GM23338 (cell line): Measurements from ENCODE around the gene SLC12A3. TPM values are rescaled to one million over a fixed set of nuclear protein-coding genes. Genes with fewer than 3 reads are reported as not detected.

Experiments
- ATAC-seq: fragments of 200-7000 bp; cut with Tn5 transposase; 3 replicates; pipeline ENCODE4 v1.9.1; 2020
- DNase-seq: peaks from one replicate; pipeline ENCODE4 v3.0.0-alpha.2; 2015; ENCODE audit warnings: low spot score
- H2AFZ ChIP-seq: fragments of 200-600 bp; sonication (generic); 2 replicates; pipeline ENCODE4 v1.8.0; 2016; ENCODE audit warnings: antibody characterized with exemption, mild to moderate bottlenecking, moderate library complexity
- H3F3A ChIP-seq: fragments of 200-600 bp; sonication (generic); replicated peaks from 2 replicates; pipeline ENCODE4 v1.8.0; 2017; ENCODE audit warnings: antibody characterized with exemption, mixed run types, low read depth
- H3K27ac ChIP-seq: fragments of 200-600 bp; sonication (generic); 2 replicates; pipeline ENCODE4 v1.6.1; 2016; ENCODE audit warnings: low read depth
- H3K27me3 ChIP-seq: fragments of 200-600 bp; sonication (generic); 2 replicates; pipeline ENCODE4 v1.8.0; 2016; ENCODE audit warnings: mild to moderate bottlenecking, mixed run types, moderate library complexity; ENCODE audit not compliant: insufficient read depth
- H3K36me3 ChIP-seq: fragments of 200-600 bp; sonication (generic); 2 replicates; pipeline ENCODE4 v1.8.0; 2016; ENCODE audit warnings: mild to moderate bottlenecking; ENCODE audit not compliant: insufficient read depth
- H3K4me1 ChIP-seq: fragments of 200-600 bp; sonication (generic); 2 replicates; pipeline ENCODE4 v1.8.0; 2016; ENCODE audit warnings: mild to moderate bottlenecking, moderate library complexity; ENCODE audit not compliant: insufficient read depth
- H3K4me2 ChIP-seq: fragments of 200-600 bp; sonication (generic); 2 replicates; pipeline ENCODE4 v1.7.1; 2017; ENCODE audit warnings: mixed run types
- H3K4me3 ChIP-seq: fragments of 200-600 bp; sonication (generic); 2 replicates; pipeline ENCODE4 v1.6.1; 2016; ENCODE audit warnings: mixed run types
- H3K79me2 ChIP-seq: fragments of 200-600 bp; sonication (generic); replicated peaks from 2 replicates; pipeline ENCODE4 v1.8.0; 2017; ENCODE audit warnings: mild to moderate bottlenecking; ENCODE audit not compliant: insufficient read depth
- H3K9me2 ChIP-seq: fragments of 200-600 bp; sonication (generic); 2 replicates; pipeline ENCODE4 v1.8.0; 2017; ENCODE audit not compliant: insufficient read depth
- H4K20me1 ChIP-seq: fragments of 200-600 bp; sonication (generic); replicated peaks from 2 replicates; pipeline ENCODE4 v1.8.0; 2017; ENCODE audit warnings: mild to moderate bottlenecking; ENCODE audit not compliant: insufficient read depth
- H3K27ac Mint-ChIP-seq: 2 replicates; pipeline ENCODE4 v1.8.0; 2020; ENCODE audit warnings: inconsistent platforms, mild to moderate bottlenecking, moderate library complexity, mixed read lengths
- H3K27me3 Mint-ChIP-seq: 3 replicates; pipeline ENCODE4 v1.8.0; 2022; ENCODE audit warnings: low read depth, mild to moderate bottlenecking, moderate library complexity, mixed read lengths, inconsistent platforms; ENCODE audit not compliant: insufficient read depth, poor library complexity
- H3K36me3 Mint-ChIP-seq: 3 replicates; pipeline ENCODE4 v1.8.0; 2021; ENCODE audit warnings: low read depth, mild to moderate bottlenecking, inconsistent platforms, moderate library complexity, mixed read lengths
- H3K4me1 Mint-ChIP-seq: 3 replicates; pipeline ENCODE4 v1.8.0; 2020; ENCODE audit warnings: mild to moderate bottlenecking, inconsistent platforms, mixed read lengths
- H3K4me3 Mint-ChIP-seq: 3 replicates; pipeline ENCODE4 v1.8.0; 2021; ENCODE audit warnings: moderate library complexity, mild to moderate bottlenecking, inconsistent platforms, mixed read lengths
- H3K9me3 Mint-ChIP-seq: 3 replicates; pipeline ENCODE4 v1.8.0; 2020; ENCODE audit warnings: moderate library complexity, mild to moderate bottlenecking, inconsistent platforms, mixed read lengths
- CREB1 ChIP-seq: fragments of 250-450 bp; sonication (Bioruptor Pico); IDR thresholded peaks from 2 replicates; pipeline ENCODE4 v1.5.0; 2020; ENCODE audit warnings: low read depth, mild to moderate bottlenecking, moderate library complexity
- EZH2 ChIP-seq: fragments of 200-600 bp; sonication (generic); IDR thresholded peaks from one replicate; pipeline ENCODE4 v1.8.0; 2017; ENCODE audit warnings: antibody characterized with exemption, mild to moderate bottlenecking, low read depth; ENCODE audit not compliant: unreplicated experiment
- EZH2phosphoT487 ChIP-seq: fragments of 200-600 bp; sonication (generic); IDR thresholded peaks from one replicate; pipeline ENCODE4 v1.8.1; 2018; ENCODE audit warnings: antibody characterized with exemption; ENCODE audit not compliant: unreplicated experiment
- JUNB ChIP-seq: IDR thresholded peaks from one replicate; pipeline ENCODE4 v1.6.1; 2016; ENCODE audit warnings: antibody characterized with exemption; ENCODE audit not compliant: unreplicated experiment
- NANOG ChIP-seq: IDR thresholded peaks from 2 replicates; pipeline ENCODE4 v1.6.1; 2016; ENCODE audit warnings: antibody characterized with exemption, borderline replicate concordance
- POLR2AphosphoS5 ChIP-seq: IDR thresholded peaks from 2 replicates; pipeline ENCODE4 v1.6.1; 2016; ENCODE audit warnings: antibody characterized with exemption, low read depth
- STAT1 ChIP-seq: IDR thresholded peaks from one replicate; pipeline ENCODE4 v1.6.1; 2016; ENCODE audit warnings: antibody characterized with exemption; ENCODE audit not compliant: unreplicated experiment
- ZNF114 ChIP-seq: fragments of 250-450 bp; sonication (Bioruptor Pico); IDR thresholded peaks from 2 replicates; pipeline ENCODE4 v1.5.0; 2020; ENCODE audit warnings: mild to moderate bottlenecking, moderate library complexity
- ZNF331 ChIP-seq: fragments of 250-450 bp; sonication (Bioruptor Pico); IDR thresholded peaks from 2 replicates; pipeline ENCODE4 v1.5.0; 2020; ENCODE audit warnings: low read depth, mild to moderate bottlenecking, moderate library complexity
- polyA plus RNA-seq: library from polyadenylated mRNA; unstranded; fragments of >200 nt; fragmentation: Nextera tagmentation; extraction: Ambion mirVana; gene quantifications from 2 replicates; pipeline ENCODE4 v1.2.1, GENCODE V29; 2016
- total RNA-seq: library from RNA; depleted of rRNA; stranded (reverse); fragments of >200 nt; shearing (Covaris generic); gene quantifications from 2 replicates; pipeline ENCODE4 v1.2.3, GENCODE V29; 2014
- TF ChIP-seq, protein P1 (sequence below): fragments of 250-450 bp; sonication (Bioruptor Pico); IDR thresholded peaks from 2 replicates; pipeline ENCODE4 v1.5.0; 2020; ENCODE audit warnings: mild to moderate bottlenecking, moderate library complexity
- TF ChIP-seq, protein P2 (sequence below), 2 experiments: fragments of 200-600 bp in 1 of 2; sonication (generic) in 1 of 2; conservative IDR thresholded peaks; 2 replicates each; pipeline versions ENCODE4 v1.5.1 to v1.6.1; 2016 to 2017; ENCODE audit warnings: antibody characterized with exemption in 2 of 2, low read depth in 2 of 2, mild to moderate bottlenecking in 2 of 2, moderate library complexity in 1 of 2
- TF ChIP-seq, protein P3 (sequence below): IDR thresholded peaks from one replicate; pipeline ENCODE4 v1.6.1; 2018; ENCODE audit warnings: antibody characterized with exemption; ENCODE audit not compliant: unreplicated experiment
- TF ChIP-seq, protein P4 (sequence below): IDR thresholded peaks from 2 replicates; pipeline ENCODE4 v1.6.1; 2016; ENCODE audit warnings: antibody characterized with exemption

SLC12A3 gene
- total and polyA plus RNA-seq, 2 experiments from 2014 or later: not detected

DNA sequence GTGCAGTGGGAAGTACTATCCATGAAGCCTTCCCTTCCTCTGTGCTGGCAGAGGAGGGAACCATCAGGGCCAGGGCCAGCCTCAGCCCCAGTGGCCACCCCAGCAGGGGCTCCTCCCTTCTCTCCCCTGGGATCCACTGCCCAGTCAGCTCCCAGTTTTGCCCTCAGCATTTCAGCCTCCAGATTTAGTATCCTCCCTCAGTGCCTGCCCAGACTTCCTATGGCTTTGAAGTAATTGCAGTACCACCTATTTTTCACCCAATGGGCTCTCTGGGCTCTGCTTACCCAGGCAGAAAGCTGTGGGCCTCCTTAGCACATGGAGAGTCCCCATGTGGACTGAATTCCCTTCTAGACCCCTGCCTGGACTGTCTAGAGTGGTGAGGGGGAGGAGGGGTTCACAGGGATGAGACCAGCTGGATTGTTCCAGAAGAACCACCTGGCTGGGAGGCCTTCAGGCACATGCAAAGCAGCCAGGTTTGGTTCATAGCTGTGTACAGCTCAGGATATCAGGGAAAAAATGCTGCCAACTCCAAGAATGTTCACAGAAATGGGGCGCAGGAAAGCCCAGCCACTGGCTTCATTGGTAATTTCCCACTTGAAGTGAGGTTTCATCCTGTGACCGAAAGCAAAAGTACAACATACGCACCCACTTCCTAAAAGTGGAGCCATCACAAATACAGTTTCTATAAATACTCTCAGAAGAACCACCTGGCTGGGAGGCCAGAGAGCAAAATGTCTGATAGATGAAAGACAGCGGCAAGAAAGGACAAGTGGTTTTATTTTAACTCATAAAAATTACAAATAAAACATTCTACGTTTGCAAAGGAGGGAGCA is 51.8 kb downstream of the SLC12A3 start:
- H4K20me1 ChIP-seq: no peaks in the 10 kb centered on the region
- no peak overlapping the region for H3K27ac Mint-ChIP-seq
- no peak overlapping the region for H3K4me3 ChIP-seq
- no peaks in the 10 kb centered on the region for H3K36me3 Mint-ChIP-seq
- H3K4me3 Mint-ChIP-seq: no peak overlapping the region
- no peaks in the 10 kb centered on the region for H3K9me3 Mint-ChIP-seq
- peaks cover 6% of the 10 kb centered on the region for H3K4me1 ChIP-seq
- no peaks in the 10 kb centered on the region for H3K36me3 ChIP-seq
- no peak overlapping the region for H3K4me2 ChIP-seq
- peaks cover 13% of the 10 kb centered on the region for H3K27me3 Mint-ChIP-seq
- ATAC-seq (no peak), DNase-seq (no peak)
- H3K4me1 Mint-ChIP-seq: peaks cover 11% of the 10 kb centered on the region; the same call in 2 of the 3 replicates
- no peaks in the 10 kb centered on the region for H3F3A ChIP-seq
- no peaks in the 10 kb centered on the region for H3K9me2 ChIP-seq
- H3K27ac ChIP-seq: no peak overlapping the region
- 0 out of 2 replicates have a peak overlapping the region, but pooled peaks have one; percentile 38 for H2AFZ ChIP-seq
- H3K27me3 ChIP-seq: no peaks in the 10 kb centered on the region
- no peaks in the 10 kb centered on the region for H3K79me2 ChIP-seq
- TF ChIP-seq STAT1 (no peak), CREB1 (CRISPR knock-in tag) (no peak), JUNB (no peak), NANOG (no peak), ZNF331 (CRISPR knock-in tag) (no peak), POLR2AphosphoS5 (no peak), EZH2 (no peak), EZH2phosphoT487 (no peak), ZNF114 (CRISPR knock-in tag) (no peak)
- TF ChIP-seq, protein P1, sequence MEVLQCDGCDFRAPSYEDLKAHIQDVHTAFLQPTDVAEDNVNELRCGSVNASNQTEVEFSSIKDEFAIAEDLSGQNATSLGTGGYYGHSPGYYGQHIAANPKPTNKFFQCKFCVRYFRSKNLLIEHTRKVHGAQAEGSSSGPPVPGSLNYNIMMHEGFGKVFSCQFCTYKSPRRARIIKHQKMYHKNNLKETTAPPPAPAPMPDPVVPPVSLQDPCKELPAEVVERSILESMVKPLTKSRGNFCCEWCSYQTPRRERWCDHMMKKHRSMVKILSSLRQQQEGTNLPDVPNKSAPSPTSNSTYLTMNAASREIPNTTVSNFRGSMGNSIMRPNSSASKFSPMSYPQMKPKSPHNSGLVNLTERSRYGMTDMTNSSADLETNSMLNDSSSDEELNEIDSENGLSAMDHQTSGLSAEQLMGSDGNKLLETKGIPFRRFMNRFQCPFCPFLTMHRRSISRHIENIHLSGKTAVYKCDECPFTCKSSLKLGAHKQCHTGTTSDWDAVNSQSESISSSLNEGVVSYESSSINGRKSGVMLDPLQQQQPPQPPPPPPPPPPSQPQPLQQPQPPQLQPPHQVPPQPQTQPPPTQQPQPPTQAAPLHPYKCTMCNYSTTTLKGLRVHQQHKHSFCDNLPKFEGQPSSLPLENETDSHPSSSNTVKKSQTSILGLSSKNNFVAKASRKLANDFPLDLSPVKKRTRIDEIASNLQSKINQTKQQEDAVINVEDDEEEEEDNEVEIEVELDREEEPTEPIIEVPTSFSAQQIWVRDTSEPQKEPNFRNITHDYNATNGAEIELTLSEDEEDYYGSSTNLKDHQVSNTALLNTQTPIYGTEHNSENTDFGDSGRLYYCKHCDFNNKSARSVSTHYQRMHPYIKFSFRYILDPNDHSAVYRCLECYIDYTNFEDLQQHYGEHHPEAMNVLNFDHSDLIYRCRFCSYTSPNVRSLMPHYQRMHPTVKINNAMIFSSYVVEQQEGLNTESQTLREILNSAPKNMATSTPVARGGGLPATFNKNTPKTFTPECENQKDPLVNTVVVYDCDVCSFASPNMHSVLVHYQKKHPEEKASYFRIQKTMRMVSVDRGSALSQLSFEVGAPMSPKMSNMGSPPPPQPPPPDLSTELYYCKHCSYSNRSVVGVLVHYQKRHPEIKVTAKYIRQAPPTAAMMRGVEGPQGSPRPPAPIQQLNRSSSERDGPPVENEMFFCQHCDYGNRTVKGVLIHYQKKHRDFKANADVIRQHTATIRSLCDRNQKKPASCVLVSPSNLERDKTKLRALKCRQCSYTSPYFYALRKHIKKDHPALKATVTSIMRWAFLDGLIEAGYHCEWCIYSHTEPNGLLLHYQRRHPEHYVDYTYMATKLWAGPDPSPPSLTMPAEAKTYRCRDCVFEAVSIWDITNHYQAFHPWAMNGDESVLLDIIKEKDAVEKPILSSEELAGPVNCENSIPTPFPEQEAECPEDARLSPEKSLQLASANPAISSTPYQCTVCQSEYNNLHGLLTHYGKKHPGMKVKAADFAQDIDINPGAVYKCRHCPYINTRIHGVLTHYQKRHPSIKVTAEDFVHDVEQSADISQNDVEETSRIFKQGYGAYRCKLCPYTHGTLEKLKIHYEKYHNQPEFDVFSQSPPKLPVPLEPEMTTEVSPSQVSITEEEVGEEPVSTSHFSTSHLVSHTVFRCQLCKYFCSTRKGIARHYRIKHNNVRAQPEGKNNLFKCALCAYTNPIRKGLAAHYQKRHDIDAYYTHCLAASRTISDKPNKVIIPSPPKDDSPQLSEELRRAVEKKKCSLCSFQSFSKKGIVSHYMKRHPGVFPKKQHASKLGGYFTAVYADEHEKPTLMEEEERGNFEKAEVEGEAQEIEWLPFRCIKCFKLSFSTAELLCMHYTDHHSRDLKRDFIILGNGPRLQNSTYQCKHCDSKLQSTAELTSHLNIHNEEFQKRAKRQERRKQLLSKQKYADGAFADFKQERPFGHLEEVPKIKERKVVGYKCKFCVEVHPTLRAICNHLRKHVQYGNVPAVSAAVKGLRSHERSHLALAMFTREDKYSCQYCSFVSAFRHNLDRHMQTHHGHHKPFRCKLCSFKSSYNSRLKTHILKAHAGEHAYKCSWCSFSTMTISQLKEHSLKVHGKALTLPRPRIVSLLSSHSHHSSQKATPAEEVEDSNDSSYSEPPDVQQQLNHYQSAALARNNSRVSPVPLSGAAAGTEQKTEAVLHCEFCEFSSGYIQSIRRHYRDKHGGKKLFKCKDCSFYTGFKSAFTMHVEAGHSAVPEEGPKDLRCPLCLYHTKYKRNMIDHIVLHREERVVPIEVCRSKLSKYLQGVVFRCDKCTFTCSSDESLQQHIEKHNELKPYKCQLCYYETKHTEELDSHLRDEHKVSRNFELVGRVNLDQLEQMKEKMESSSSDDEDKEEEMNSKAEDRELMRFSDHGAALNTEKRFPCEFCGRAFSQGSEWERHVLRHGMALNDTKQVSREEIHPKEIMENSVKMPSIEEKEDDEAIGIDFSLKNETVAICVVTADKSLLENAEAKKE (CRISPR knock-in tag): no peak
- TF ChIP-seq, protein P2, sequence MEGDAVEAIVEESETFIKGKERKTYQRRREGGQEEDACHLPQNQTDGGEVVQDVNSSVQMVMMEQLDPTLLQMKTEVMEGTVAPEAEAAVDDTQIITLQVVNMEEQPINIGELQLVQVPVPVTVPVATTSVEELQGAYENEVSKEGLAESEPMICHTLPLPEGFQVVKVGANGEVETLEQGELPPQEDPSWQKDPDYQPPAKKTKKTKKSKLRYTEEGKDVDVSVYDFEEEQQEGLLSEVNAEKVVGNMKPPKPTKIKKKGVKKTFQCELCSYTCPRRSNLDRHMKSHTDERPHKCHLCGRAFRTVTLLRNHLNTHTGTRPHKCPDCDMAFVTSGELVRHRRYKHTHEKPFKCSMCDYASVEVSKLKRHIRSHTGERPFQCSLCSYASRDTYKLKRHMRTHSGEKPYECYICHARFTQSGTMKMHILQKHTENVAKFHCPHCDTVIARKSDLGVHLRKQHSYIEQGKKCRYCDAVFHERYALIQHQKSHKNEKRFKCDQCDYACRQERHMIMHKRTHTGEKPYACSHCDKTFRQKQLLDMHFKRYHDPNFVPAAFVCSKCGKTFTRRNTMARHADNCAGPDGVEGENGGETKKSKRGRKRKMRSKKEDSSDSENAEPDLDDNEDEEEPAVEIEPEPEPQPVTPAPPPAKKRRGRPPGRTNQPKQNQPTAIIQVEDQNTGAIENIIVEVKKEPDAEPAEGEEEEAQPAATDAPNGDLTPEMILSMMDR (conservative IDR thresholded peaks at IDR 0.05; ENCODE audit: low read depth in 2 of 2): no peak
- TF ChIP-seq, protein P3, sequence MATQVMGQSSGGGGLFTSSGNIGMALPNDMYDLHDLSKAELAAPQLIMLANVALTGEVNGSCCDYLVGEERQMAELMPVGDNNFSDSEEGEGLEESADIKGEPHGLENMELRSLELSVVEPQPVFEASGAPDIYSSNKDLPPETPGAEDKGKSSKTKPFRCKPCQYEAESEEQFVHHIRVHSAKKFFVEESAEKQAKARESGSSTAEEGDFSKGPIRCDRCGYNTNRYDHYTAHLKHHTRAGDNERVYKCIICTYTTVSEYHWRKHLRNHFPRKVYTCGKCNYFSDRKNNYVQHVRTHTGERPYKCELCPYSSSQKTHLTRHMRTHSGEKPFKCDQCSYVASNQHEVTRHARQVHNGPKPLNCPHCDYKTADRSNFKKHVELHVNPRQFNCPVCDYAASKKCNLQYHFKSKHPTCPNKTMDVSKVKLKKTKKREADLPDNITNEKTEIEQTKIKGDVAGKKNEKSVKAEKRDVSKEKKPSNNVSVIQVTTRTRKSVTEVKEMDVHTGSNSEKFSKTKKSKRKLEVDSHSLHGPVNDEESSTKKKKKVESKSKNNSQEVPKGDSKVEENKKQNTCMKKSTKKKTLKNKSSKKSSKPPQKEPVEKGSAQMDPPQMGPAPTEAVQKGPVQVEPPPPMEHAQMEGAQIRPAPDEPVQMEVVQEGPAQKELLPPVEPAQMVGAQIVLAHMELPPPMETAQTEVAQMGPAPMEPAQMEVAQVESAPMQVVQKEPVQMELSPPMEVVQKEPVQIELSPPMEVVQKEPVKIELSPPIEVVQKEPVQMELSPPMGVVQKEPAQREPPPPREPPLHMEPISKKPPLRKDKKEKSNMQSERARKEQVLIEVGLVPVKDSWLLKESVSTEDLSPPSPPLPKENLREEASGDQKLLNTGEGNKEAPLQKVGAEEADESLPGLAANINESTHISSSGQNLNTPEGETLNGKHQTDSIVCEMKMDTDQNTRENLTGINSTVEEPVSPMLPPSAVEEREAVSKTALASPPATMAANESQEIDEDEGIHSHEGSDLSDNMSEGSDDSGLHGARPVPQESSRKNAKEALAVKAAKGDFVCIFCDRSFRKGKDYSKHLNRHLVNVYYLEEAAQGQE: no peak
- TF ChIP-seq, protein P4, sequence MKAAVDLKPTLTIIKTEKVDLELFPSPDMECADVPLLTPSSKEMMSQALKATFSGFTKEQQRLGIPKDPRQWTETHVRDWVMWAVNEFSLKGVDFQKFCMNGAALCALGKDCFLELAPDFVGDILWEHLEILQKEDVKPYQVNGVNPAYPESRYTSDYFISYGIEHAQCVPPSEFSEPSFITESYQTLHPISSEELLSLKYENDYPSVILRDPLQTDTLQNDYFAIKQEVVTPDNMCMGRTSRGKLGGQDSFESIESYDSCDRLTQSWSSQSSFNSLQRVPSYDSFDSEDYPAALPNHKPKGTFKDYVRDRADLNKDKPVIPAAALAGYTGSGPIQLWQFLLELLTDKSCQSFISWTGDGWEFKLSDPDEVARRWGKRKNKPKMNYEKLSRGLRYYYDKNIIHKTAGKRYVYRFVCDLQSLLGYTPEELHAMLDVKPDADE: no peak
